ENCODE measurements around the gene ATP13A3.

DNA sequence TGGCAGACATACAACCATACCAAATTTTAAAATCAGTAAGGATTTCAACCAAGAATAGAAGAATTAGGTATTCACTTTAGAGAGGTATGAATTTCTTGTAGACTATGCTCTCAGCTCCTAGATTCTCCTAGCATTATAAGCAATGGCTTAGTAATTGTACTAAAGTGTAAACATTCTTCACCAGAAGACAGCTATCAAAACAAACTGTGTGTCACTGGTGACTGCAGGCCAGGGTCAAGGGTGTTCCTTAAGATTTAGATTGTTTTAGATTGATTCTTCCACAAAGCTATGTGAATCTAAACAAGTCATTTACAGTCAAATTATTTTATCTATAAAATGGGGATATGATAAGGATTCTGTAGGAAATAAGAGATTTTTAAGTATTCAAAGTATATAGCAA is 64.6 kb downstream of the ATP13A3 start:
- TF ChIP-seq, protein P1, sequence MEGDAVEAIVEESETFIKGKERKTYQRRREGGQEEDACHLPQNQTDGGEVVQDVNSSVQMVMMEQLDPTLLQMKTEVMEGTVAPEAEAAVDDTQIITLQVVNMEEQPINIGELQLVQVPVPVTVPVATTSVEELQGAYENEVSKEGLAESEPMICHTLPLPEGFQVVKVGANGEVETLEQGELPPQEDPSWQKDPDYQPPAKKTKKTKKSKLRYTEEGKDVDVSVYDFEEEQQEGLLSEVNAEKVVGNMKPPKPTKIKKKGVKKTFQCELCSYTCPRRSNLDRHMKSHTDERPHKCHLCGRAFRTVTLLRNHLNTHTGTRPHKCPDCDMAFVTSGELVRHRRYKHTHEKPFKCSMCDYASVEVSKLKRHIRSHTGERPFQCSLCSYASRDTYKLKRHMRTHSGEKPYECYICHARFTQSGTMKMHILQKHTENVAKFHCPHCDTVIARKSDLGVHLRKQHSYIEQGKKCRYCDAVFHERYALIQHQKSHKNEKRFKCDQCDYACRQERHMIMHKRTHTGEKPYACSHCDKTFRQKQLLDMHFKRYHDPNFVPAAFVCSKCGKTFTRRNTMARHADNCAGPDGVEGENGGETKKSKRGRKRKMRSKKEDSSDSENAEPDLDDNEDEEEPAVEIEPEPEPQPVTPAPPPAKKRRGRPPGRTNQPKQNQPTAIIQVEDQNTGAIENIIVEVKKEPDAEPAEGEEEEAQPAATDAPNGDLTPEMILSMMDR (IDR thresholded peaks at IDR 0.05; ENCODE audit: low read length), result no peak
- TF ChIP-seq EZH2 (IDR thresholded peaks at IDR 0.05; ENCODE audit: borderline replicate concordance, low read length), result no peak
